Raji (cell line): ENCODE measurements around the gene MRM3.
A peak's percentile ranks its signal among the peaks of the same experiment; 100 is the strongest.

Source experiments
- POLR2A ChIP-seq: IDR thresholded peaks from 2 replicates; pipeline ENCODE4 v1.6.1; 2011; ENCODE audit warnings: low read depth, low read length, control low read depth; ENCODE audit not compliant: insufficient read depth

The MRM3 gene

DNA sequence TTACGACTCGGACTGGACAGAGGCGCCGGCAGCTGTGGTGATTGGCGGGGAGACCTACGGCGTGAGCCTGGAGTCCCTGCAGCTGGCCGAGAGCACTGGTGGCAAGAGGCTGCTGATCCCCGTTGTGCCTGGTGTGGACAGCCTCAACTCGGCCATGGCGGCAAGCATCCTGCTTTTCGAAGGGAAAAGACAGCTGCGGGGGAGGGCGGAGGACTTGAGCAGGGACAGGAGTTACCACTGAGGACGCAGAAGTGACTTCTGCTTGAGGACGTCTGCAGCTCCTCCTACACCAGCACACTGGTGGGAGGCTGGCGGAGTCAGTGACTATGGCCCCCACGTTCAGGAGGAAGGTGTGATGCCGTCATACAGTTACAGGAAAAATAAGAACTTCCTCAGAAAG, 9.7 kb downstream of the MRM3 start:
- no peak for TF ChIP-seq POLR2A

DNA sequence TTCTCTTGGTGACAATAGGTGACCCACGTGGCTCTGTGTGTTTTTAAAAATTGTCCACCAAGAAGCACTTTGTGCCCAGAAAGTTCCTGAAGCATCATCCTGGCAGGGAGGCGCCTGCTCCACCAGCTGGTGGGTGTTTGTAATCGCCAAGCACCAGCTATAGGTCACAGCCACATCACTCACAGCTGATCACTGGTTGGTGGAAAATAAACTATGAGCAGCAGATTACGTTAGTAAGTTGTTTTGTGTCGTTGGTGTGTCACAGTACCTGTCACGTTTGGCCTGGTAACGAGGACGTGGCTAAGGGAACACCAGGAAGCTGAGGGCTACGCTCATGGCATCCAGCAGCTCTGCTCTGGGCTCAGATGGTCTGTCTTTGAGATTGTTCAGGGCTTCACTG, 10.1 kb downstream of the MRM3 start:
- TF ChIP-seq POLR2A, result no peak

DNA sequence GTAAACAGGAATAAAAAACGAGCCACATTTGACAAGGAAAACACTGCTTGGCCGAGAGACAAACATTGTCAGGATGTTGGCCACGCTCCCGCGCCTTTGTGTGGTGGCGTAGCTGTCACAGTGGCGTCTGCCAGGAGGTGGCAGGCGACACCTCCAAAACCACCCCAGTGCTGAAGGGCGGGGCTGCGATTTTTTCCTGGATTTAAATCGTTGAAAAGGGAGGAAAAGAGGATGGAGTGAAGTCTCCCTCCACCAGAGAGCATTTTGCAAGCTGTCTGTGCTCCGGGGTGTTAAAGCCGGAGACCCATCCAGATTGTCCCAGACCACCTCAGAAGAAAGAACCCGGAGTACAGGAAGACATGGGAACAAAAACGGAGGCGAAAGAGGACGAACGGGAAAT, 12.7 kb downstream of the MRM3 start:
- TF ChIP-seq POLR2A, result no peak

DNA sequence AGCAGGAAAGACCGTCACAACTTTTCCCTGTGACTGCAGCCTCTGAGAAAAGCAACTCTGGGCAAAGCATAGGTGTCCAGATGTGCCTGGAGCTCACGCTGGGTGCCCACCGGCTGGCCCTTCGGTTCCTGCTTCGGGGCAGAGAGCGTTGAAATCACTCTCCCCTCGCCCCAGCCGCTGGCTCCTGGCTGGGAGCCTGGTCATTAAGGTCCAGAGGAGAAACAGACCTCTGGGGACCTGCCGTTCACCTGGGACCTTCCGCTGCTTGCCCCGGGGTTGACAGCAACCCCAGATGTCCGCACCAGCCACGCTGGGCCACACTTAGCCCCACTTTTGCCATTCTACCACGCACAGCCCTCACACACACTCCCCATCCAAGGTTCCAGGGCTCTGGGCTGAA, 13.1 kb downstream of the MRM3 start:
- TF ChIP-seq POLR2A, result no peak

DNA sequence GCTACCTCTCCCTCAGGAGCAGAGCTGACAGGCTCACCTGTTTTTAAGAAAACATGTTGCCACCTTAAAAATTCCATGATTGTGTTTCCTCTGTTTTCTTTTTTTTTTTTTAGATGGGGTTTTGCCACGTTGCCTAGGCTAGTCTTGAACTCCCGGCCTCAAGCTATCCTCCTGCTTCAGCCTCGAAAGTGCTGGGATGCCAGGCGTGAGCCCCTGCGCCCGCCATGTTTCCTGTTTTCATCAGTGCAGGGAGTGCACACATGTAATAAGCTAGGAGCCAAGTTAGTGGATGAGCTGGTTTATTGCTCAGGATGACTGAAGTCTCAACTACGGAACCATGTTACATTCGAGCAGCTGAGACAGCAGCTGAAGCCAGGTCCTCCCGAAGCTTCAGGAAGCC, 13.6 kb downstream of the MRM3 start:
- no peak for TF ChIP-seq POLR2A

DNA sequence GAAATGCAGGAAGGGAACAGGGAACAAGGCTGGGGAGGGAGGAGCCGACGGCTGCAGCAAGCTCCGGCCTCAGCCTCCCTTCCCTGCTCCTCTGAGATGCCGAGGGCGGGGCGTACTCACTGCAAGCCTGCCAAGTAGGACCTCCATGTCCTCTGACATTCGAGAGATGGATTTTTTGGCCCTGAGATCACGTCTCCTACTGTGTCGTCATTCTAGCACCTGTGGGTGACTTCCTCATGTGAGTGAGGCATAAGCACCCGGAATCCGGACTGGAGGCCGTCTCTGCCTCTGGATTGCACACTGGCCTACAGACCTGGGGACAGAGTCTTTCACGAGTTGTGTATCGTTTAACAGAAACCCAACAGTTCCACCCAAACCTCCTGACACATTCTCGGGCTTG, 14.5 kb downstream of the MRM3 start:
- TF ChIP-seq POLR2A, result no peak

DNA sequence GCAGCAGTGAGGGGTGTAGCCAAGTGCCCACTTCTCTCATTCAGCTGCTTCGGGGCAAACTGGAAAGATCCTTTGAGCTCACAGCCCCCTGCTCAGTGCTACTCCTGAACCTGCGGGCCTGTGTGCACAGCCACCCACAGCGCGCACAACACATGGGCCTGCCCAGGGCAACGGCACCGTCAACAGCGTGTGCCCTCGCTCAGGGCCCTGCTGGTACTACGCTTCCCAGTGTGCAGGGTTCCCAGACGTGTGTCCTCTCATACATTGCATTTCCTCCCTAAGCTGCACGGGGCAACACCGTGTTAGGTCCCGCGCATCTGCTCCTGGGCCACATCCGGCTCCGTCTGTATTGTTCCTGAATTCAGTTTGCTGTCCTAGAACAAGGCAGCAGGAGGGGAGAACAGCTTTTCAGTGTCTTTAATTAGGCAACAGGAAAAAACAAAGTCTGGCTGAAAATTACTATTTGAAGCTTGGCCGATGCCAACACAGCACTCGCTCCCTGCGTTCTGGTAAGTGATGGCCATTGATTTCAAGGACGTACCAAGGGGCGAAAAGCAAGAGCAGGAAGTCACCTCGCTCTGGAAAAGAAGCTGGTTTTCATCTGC, 15.2 kb downstream of the MRM3 start:
- TF ChIP-seq POLR2A, result 0 out of 2 replicates have a peak, but pooled peaks have one; percentile 4

DNA sequence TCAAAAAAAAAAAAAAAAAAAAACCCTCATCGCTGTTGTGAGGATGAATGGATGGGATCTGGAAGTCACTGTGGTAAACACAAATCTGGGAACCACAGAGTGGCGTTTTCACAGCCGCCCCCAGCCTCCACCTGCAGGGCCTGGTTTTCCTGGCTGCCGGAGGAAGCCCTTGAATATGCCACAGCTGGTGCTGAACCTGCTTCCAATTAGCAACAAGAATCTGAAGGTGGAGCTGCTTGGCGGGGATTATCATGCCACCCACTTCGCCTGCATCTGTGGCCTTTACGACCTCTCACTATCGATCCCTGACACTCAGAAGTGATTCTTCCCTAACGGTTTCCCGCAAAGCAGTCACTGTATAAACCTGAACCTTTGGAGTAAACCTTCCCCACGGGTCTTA, 16.1 kb downstream of the MRM3 start:
- TF ChIP-seq POLR2A, result no peak

DNA sequence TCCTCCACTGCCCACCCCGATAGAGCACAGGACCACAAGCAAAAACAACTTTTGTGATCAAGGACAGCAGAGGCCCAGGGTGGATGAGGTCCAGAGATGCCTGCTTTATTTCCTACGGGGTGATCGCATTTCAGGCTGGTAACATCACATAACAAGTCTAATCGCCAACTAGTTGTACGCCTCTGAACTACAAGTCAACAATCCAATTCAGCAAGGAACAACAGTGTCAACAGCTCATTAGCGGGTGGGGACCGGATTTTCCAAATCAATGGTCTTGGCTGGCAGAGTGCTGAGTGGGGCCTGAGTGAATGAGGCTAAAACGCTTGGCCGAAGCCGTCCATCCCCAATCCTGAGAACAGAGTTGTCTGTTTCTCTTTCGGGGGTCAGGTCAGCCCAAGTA, 17.1 kb downstream of the MRM3 start:
- TF ChIP-seq POLR2A, result no peak

DNA sequence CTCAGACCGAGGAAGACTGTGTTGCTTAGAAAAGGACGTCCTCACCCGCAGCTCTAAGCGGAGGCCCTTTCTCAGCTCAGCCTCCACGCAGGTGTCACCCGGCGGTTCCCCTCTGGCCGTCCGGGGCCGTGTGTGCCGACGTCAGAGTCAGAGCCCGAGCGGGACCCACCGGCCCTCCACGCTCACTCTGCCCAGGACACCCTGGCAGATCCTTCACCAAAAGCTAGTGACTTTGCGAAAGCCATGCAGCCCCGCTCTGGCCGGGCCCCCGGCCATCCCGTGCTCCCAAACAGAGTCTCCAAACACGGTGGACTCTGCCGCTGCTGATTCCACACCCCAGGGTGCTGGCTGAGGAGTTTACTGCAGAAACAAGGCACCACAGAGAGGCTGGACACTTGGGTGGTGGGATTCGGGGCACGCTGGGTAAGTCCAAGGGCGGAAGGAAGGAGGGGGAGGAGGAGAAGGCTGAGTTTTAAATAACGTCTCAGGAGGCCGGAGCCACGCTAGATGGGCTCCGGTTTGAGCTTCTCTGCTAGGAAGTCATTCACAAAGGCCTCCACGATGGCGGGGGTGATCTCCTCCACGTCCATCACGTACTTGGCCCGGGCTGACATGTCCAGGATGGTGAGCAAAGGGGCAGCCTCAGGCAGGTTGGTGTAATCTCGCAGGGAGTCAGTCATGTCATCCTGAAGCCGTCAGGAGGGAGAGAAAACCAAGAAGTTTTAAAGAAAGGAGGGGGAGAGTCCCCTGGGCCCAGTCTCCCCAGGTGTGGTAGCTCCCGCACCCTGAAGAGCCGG, 18.5 kb downstream of the MRM3 start:
- TF ChIP-seq POLR2A, result no peak

DNA sequence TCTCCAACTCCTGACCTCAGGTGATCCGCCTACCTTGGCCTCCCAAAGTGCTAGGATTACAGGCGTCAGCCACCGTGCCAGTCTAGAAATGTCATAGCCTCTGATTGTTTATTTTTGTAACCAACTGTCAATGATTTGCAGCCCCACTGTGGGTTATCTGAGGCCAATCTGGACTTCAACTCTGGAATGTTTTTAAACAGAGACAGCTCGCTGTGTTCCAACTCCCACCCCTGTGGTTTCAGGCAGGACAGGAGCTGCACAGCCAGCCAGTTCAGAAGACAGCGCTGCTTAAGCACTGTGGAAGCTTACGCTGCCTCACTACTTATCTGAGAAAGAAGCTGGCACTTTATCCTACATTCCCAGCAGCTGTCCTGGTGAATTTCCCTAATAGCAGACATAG, 19.5 kb downstream of the MRM3 start:
- no peak for TF ChIP-seq POLR2A

DNA sequence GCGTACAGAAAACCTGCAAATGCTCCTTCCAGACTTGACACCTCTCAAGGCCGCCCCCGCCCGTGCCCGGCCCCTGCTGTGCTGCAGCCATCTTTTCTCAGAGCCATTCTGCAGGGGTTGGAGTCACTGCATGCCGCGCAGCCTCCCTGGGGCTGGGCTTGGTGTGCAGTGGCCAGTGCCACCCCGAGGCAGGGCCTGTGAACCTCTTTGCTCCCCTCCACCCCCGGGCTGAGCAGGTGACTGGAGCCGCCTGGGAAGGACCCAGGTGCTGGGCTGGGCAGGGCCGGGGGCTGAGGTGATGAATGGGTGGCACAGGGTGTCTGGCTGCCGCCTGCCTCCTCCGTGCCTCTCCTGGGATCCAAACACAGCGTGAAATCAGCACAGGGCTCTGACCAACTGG, 20.3 kb downstream of the MRM3 start:
- TF ChIP-seq POLR2A, result no peak

DNA sequence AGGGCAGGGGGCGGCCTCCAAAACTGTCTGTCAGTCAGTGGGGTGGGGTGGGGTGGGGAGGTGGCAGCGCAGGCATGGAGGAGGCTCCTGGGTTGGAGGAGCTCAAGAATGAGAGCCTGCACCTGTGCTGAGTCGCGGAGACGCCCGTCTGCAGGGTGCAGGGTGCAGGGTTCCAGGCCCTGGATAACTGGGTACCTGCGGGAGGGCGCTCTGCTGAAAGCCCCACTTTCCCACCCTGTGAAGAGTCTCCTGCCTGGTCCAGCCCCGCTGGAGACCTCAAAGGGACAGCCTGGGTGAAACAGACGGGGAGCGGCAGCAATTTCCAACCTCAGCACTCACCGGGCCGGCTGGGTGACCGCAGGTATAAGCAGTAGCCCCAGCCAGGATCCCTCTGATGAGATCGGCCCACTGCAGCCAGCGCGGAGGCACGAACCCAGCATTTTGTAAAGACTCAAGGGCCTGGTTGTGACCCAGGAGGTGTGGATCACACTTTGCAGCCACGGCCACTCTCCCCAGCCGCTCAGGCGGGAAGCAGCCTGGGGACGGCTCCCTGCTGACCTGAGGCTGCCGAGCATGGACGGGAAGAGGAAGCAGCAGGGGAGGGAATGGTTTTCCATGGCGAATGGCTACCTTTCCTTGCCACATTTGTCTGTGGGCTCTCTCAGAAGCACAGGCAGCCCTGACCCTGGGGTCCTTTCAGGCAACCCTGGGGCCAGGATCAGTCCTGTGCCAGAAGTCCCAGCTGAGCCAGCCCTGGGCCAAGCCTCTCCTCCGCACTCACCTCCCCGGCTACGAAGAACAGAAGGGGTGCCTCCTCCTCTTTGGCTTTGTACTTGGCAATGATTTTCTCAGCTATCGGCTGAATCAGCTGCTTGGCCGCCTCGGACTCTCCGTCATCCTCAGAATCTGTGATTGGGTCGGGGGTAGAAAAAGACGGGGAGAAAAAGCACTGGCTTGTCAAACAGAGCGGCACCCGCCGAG, 21.0 kb downstream of the MRM3 start:
- no peak for TF ChIP-seq POLR2A

DNA sequence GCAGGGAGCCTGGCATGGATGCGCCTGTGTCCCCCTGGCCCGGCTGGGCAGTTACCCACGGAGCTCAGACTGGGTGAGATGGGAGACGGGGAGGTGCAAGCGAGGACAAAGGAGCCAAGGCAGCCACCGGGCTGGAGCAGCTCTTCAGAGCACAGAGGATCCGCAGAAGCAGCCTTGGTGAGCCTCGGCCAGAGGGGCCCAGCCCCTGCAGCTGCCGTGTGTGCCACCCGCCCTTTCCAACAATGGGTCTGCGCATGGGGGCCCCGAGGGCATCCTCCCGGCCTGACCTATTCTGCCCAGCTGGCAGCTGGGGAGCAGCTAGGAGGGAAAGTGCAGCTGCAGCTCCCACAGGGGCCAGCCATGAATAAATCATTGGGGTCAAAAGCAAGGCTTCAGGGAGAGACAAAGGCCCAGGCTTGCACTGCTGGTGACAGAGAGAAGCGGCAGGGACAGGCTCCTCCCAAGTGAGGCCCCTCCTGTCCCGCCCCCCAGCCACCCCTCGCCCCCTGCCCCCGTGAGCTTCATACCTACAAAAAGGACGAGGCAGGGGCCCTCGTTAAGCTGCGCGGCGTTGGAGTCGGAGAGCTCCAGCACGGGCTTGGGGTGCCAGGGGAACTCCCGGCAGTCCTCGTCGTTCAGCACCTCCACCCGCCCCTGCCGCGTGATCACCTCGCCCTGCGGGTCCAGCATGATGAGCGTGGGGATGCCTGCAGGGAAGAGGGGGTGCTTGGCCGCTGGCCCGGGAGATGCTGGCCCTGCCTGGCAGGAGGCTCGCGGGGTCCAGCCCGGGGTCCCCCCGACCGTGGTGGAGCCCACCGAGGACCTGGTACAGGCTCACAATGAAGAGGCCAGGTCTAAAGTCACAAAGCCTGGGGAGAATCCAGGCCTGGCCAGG, 22.6 kb downstream of the MRM3 start:
- no peak for TF ChIP-seq POLR2A

DNA sequence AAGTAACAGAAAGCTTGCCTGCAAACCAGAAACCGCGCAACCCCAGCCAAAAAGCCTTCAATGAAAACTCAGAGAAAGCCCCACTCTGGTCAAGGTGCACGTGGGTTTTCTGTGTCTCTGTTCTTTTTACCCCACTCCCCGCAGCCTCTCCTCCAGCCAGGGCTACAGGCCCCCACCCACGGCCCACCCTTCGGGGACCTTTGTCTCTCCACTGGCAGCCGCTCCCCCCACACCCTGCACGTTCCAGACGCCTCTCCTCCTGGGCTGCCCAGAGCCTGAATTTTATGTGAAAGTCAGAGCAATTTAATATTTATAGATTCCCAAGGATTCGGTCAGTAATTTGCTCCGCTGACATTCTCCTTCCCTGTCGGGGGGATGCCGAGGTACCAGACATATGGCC, 24.2 kb downstream of the MRM3 start:
- no peak for TF ChIP-seq POLR2A

DNA sequence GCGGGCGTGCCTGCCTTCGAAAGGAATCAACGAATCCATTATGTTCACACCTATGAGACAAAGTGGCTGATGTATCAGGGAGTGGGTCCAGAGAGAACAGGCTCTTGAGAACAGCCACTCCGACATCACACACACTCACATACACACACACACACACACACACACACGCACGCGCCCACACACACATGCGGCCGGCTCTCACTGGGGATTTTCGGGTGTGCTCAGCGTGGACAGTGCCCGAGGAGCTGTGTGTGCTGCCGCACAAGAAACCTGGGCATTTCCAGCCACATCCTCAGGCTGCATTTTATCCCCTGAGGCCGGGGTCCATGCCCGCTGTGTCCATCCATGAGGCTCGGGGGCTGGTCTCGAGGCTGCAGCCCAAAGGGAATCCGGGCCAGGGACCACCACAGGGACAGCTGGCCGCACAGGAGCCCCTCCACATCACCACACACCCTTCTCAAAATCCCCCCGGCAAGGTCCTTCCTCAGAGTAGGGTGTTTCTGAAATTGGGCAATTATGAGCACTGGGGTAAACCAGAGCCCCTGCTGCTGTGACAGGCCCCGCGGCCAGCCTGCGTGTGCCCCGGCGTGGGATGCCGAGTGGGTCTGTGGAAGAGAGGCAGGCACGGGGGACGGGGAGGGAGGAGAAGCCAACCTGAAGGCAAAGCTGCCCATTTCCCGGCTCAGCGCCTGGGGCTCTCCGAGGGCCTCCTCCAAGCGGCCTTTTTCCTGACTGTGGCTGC, 24.8 kb downstream of the MRM3 start:
- TF ChIP-seq POLR2A, result no peak
